Omental fat pad (tissue), 4 donors: Measurements from ENCODE around the gene VKORC1L1. TPM values are rescaled to one million over a fixed set of nuclear protein-coding genes. Genes with fewer than 3 reads are reported as not detected.

Source experiments
- ATAC-seq: fragments of 150-250 bp; one replicate; pipeline ENCODE4 v1.9.1; 2016; ENCODE audit warnings: mild to moderate bottlenecking, moderate library complexity; ENCODE audit not compliant: low FRiP score
- DNase-seq: peaks from one replicate; pipeline ENCODE4 v3.0.0-alpha.2; 2019; ENCODE audit warnings: low spot score
- total RNA-seq, 4 donors: library from RNA; depleted of rRNA; stranded (reverse); fragments of >200 nt; gene quantifications; one replicate each; pipeline ENCODE4 v1.1.0, GENCODE V29; 2016
- TF ChIP-seq, protein P1 (sequence below), 3 donors: fragments of 450-650 bp; IDR thresholded peaks; one replicate each; pipeline ENCODE4 v1.5.1; 2016 to 2017; ENCODE audit warnings: antibody characterized with exemption in 3 of 3, mild to moderate bottlenecking in 3 of 3, moderate library complexity in 2 of 3

Gene VKORC1L1
- total RNA-seq, 4 donors from 2014 or later, result 32.5 to 123 (median 51.5) TPM

- TF ChIP-seq, protein P1, sequence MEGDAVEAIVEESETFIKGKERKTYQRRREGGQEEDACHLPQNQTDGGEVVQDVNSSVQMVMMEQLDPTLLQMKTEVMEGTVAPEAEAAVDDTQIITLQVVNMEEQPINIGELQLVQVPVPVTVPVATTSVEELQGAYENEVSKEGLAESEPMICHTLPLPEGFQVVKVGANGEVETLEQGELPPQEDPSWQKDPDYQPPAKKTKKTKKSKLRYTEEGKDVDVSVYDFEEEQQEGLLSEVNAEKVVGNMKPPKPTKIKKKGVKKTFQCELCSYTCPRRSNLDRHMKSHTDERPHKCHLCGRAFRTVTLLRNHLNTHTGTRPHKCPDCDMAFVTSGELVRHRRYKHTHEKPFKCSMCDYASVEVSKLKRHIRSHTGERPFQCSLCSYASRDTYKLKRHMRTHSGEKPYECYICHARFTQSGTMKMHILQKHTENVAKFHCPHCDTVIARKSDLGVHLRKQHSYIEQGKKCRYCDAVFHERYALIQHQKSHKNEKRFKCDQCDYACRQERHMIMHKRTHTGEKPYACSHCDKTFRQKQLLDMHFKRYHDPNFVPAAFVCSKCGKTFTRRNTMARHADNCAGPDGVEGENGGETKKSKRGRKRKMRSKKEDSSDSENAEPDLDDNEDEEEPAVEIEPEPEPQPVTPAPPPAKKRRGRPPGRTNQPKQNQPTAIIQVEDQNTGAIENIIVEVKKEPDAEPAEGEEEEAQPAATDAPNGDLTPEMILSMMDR (IDR thresholded peaks at IDR 0.05), result no peak
- ATAC-seq, result no peak
- no peak for DNase-seq
Measured at GRCh38 chr7:65975814-65976445, 103.1 kb downstream of the VKORC1L1 start.

- ATAC-seq (no peak), DNase-seq (no peak)
Measured at GRCh38 chr7:65976659-65977196, 103.9 kb downstream of the VKORC1L1 start.

DNA sequence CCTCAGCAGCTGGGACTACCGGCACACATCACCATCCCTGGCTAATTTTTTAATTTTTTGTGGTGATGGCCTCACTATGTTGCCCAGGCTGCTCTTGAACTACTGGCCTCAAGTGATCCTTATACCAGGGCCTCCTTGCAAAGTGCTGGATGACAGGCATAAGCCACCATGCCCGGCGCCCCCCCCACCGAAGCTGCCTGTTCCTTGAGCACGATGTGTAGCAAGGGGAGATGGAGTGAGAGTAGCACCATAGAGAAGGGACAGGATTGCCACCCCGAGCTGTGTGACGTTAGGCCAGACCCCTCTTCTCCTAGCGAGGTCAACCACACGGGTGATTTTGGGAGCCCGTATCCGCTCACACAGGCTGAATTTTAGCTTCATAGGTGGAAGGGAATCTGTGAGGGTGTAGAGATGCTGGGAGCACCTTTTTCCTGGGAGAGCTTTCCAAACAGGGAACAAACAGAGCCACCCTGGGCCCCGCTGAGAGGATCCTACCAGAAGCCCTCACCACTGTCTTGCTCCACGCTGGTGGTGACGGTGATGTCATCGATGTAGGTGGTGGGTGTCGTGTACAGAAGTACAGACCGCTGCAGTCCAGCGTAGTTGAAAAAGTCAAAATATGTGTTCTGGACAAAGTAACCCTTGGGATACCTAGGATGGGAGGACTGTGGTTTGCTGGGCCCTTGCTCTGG, 106.2 kb downstream of the VKORC1L1 start:
- ATAC-seq (no peak), DNase-seq (no peak)
- TF ChIP-seq, protein P1 (IDR thresholded peaks at IDR 0.05), result no peak

More at GRCh38 chr7:65976659-65977196, 103.9 kb downstream of the VKORC1L1 start:
- TF ChIP-seq, protein P1 (IDR thresholded peaks at IDR 0.05), result no peak

- DNase-seq (no peak), ATAC-seq (no peak)
- TF ChIP-seq, protein P1 (IDR thresholded peaks at IDR 0.05), result no peak
Measured at GRCh38 chr7:65979583-65980477, 107.0 kb downstream of the VKORC1L1 start.

DNA sequence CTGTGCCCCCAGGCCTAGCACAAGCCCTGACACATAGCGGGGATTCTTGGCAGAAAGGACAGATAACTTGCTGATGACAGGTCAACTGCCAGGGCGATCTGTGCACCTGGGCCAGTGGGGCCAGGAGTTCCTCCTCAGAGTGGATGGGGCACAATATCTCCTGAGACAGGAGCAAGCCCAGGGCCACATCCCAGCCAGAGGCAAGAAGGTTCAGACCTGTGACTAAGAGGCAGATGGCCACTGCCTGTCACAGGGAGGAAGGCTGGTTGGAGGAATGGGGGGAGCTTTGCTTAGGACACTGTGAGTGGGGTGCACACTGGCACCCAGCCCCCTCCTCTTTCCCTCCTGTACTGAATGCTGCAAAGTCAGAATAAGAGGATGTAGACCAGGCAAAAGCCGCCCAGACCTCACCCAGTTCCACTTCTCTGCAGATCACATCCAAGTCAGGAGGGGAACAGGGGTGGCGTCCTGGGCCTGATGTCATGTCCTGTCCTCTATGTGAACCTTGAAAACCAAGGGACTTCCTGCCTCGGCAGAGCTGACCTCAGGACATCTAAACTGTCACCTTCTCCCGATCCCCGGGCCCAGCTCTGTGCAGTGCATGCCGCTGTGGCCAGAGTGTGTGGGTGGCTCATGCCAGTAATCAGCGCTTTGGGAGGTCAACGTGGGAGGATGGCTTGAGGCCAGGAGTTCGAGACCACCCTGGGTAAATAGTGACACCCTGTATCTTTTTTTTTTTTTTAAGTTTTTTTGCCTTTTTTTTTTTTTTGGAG, 107.8 kb downstream of the VKORC1L1 start:
- TF ChIP-seq, protein P1 (IDR thresholded peaks at IDR 0.05), result no peak
- ATAC-seq, result no peak

More for the DNA sequence above, 107.8 kb downstream of the VKORC1L1 start:
- no peak for DNase-seq
